ENCODE measurements around the gene SLC6A6.

Gene SLC6A6

DNA sequence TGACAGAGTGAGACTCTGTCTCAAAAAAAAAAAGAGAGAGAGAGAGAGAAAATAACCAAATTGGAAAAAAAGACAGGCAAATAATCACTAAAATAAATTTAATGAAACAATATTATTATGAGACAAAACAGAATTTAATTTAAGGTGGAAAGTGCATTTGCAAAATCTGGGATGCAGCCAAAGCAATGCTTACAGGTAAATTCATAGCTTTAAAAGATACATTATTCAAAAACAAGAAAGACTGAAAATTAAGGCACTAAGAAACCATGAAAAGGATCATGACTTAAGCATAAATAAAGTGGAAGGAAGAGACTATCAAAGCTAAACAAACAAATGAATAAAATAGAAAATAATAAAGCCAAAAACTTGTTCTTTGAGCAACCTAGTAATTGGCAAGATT, 100.1 kb downstream of the SLC6A6 start:
- no peak overlapping the region for H3K27ac ChIP-seq (ENCODE audit: low read length)
- no peaks in the 10 kb centered on the region for H3K4me1 ChIP-seq (ENCODE audit: control insufficient read depth, insufficient read depth, low read length)
- H3K27me3 ChIP-seq (ENCODE audit: control insufficient read depth in 1 of 2, insufficient read depth in 2 of 2, low read length in 2 of 2): no peaks in the 10 kb centered on the region
- no peaks in the 10 kb centered on the region for H3K36me3 ChIP-seq (ENCODE audit: control insufficient read depth in 2 of 2, insufficient read depth in 2 of 2, low read length in 2 of 2)
- no peak overlapping the region for H3K4me3 ChIP-seq (ENCODE audit: low read length in 2 of 2)
- H3K9me3 ChIP-seq (ENCODE audit: control insufficient read depth in 2 of 2, low read length in 2 of 2): peaks cover 4 to 13% of the 10 kb centered on the region in 2 donors
- H3K9ac ChIP-seq (ENCODE audit: low read length in 2 of 2): no peak overlapping the region

DNA sequence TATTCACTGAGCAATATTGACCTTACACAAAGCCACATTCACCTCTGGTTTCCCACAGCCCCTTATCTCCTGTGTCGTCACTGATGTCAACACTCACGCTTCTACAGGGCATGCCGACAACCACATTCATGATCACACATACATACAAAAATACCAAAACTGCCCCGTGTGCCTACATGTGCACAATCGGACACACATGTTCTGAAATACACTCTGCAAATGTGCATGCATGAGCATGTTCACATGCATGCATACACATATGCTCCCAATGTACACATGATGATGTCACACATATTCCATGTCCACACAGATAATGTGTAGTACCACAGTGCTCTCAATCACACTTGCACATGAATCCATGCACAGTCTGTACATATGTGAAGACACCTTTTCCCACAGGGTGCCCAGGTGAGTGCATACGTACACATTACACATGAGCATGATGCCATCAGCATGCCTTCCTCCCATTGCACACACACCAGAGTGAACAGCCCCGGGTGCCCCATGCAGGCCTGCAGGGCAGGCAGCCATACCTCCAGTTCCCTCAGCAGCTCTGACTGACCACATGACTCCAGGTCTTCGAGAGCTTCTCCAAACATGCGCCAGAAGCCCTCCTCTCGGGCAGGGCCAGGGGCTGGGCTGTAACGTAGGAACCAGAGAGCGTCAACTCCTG, 100.8 kb downstream of the SLC6A6 start:
- Histone ChIP-seq H3K4me3 (ENCODE audit: low read length in 2 of 2) (no peak overlapping the region), H3K9ac (ENCODE audit: low read length in 2 of 2) (no peak overlapping the region), H3K9me3 (ENCODE audit: control insufficient read depth in 2 of 2, low read length in 2 of 2) (peaks cover 4 to 13% of the 10 kb centered on the region in 2 donors), H3K27me3 (ENCODE audit: control insufficient read depth in 1 of 2, insufficient read depth in 2 of 2, low read length in 2 of 2) (peaks cover 0 to 2% of the 10 kb centered on the region in 2 donors), H3K27ac (ENCODE audit: low read length) (no peak overlapping the region), H3K36me3 (ENCODE audit: control insufficient read depth in 2 of 2, insufficient read depth in 2 of 2, low read length in 2 of 2) (no peaks in the 10 kb centered on the region), H3K4me1 (ENCODE audit: control insufficient read depth, insufficient read depth, low read length) (no peaks in the 10 kb centered on the region)

DNA sequence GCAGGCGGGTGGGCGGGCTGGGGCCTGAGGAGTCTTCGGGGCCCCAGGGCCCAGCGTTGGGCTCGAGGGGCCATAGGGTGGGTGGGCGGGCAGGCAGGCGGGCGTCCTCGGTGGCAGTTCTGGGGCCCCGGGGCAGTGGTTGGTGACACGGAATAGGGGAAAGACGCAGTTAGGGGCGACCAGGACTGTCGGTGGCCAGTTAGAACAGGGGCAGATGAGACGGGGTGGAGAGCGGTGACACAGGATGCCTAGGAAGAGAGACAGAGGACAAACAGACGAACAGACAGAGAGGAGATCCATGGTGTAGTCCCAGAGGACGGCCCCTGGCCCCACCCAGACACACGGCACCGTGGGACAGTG, 101.3 kb downstream of the SLC6A6 start:
- Histone ChIP-seq H3K9ac (ENCODE audit: low read length in 2 of 2) (no peak overlapping the region), H3K4me1 (ENCODE audit: control insufficient read depth, insufficient read depth, low read length) (no peaks in the 10 kb centered on the region), H3K27ac (ENCODE audit: low read length) (no peak overlapping the region), H3K27me3 (ENCODE audit: control insufficient read depth in 1 of 2, insufficient read depth in 2 of 2, low read length in 2 of 2) (peaks cover 0 to 2% of the 10 kb centered on the region in 2 donors), H3K9me3 (ENCODE audit: control insufficient read depth in 2 of 2, low read length in 2 of 2) (peaks cover 4 to 13% of the 10 kb centered on the region in 2 donors), H3K4me3 (ENCODE audit: low read length in 2 of 2) (no peak overlapping the region), H3K36me3 (ENCODE audit: control insufficient read depth in 2 of 2, insufficient read depth in 2 of 2, low read length in 2 of 2) (no peaks in the 10 kb centered on the region)

- no peaks in the 10 kb centered on the region for H3K36me3 ChIP-seq (ENCODE audit: control insufficient read depth in 2 of 2, insufficient read depth in 2 of 2, low read length in 2 of 2)
- no peak overlapping the region for H3K27ac ChIP-seq (ENCODE audit: low read length)
- H3K4me1 ChIP-seq (ENCODE audit: control insufficient read depth, insufficient read depth, low read length): peaks cover 5% of the 10 kb centered on the region
- H3K9me3 ChIP-seq (ENCODE audit: control insufficient read depth in 2 of 2, low read length in 2 of 2): peaks cover 4 to 13% of the 10 kb centered on the region in 2 donors
- H3K4me3 ChIP-seq (ENCODE audit: low read length in 2 of 2): no peak overlapping the region
- H3K9ac ChIP-seq (ENCODE audit: low read length in 2 of 2): no peak overlapping the region
- H3K27me3 ChIP-seq (ENCODE audit: control insufficient read depth in 1 of 2, insufficient read depth in 2 of 2, low read length in 2 of 2): peaks cover 0 to 2% of the 10 kb centered on the region in 2 donors
Measured at GRCh38 chr3:14505001-14505802, 102.8 kb downstream of the SLC6A6 start.

GRCh38 chr3:14505803-14506500, 103.5 kb downstream of the SLC6A6 start:
- peaks cover 5% of the 10 kb centered on the region for H3K4me1 ChIP-seq (ENCODE audit: control insufficient read depth, insufficient read depth, low read length)
- no peaks in the 10 kb centered on the region for H3K36me3 ChIP-seq (ENCODE audit: control insufficient read depth in 2 of 2, insufficient read depth in 2 of 2, low read length in 2 of 2)

GRCh38 chr3:14506626-14507304, 104.4 kb downstream of the SLC6A6 start:
- H3K9me3 ChIP-seq (ENCODE audit: control insufficient read depth in 2 of 2, low read length in 2 of 2): peaks cover 4 to 13% of the 10 kb centered on the region in 2 donors
- peaks cover 5% of the 10 kb centered on the region for H3K4me1 ChIP-seq (ENCODE audit: control insufficient read depth, insufficient read depth, low read length)
- H3K27me3 ChIP-seq (ENCODE audit: control insufficient read depth in 1 of 2, insufficient read depth in 2 of 2, low read length in 2 of 2): peaks cover 0 to 2% of the 10 kb centered on the region in 2 donors
- no peak overlapping the region for H3K4me3 ChIP-seq (ENCODE audit: low read length in 2 of 2)
- H3K9ac ChIP-seq (ENCODE audit: low read length in 2 of 2): no peak overlapping the region
- no peaks in the 10 kb centered on the region for H3K36me3 ChIP-seq (ENCODE audit: control insufficient read depth in 2 of 2, insufficient read depth in 2 of 2, low read length in 2 of 2)
- no peak overlapping the region for H3K27ac ChIP-seq (ENCODE audit: low read length)

More at GRCh38 chr3:14505803-14506500, 103.5 kb downstream of the SLC6A6 start:
- H3K27me3 ChIP-seq (ENCODE audit: control insufficient read depth in 1 of 2, insufficient read depth in 2 of 2, low read length in 2 of 2): peaks cover 0 to 2% of the 10 kb centered on the region in 2 donors
- H3K27ac ChIP-seq (ENCODE audit: low read length): no peak overlapping the region
- no peak overlapping the region for H3K9ac ChIP-seq (ENCODE audit: low read length in 2 of 2)
- no peak overlapping the region for H3K4me3 ChIP-seq (ENCODE audit: low read length in 2 of 2)
- H3K9me3 ChIP-seq (ENCODE audit: control insufficient read depth in 2 of 2, low read length in 2 of 2): peaks cover 4 to 13% of the 10 kb centered on the region in 2 donors

- no peak overlapping the region for H3K27ac ChIP-seq (ENCODE audit: low read length)
- H3K36me3 ChIP-seq (ENCODE audit: control insufficient read depth in 2 of 2, insufficient read depth in 2 of 2, low read length in 2 of 2): no peaks in the 10 kb centered on the region
- peaks cover 5% of the 10 kb centered on the region for H3K4me1 ChIP-seq (ENCODE audit: control insufficient read depth, insufficient read depth, low read length)
- peaks cover 0 to 2% of the 10 kb centered on the region in 2 donors for H3K27me3 ChIP-seq (ENCODE audit: control insufficient read depth in 1 of 2, insufficient read depth in 2 of 2, low read length in 2 of 2)
- peaks cover 4 to 11% of the 10 kb centered on the region in 2 donors for H3K9me3 ChIP-seq (ENCODE audit: control insufficient read depth in 2 of 2, low read length in 2 of 2)
- H3K9ac ChIP-seq (ENCODE audit: low read length in 2 of 2): no peak overlapping the region
- H3K4me3 ChIP-seq (ENCODE audit: low read length in 2 of 2): no peak overlapping the region
Measured at GRCh38 chr3:14507305-14507741, 104.9 kb downstream of the SLC6A6 start.

GRCh38 chr3:14507757-14508504, 105.5 kb downstream of the SLC6A6 start:
- Histone ChIP-seq H3K4me3 (ENCODE audit: low read length in 2 of 2) (no peak overlapping the region), H3K9ac (ENCODE audit: low read length in 2 of 2) (no peak overlapping the region), H3K4me1 (ENCODE audit: control insufficient read depth, insufficient read depth, low read length) (peaks cover 5% of the 10 kb centered on the region), H3K27ac (ENCODE audit: low read length) (no peak overlapping the region), H3K27me3 (ENCODE audit: control insufficient read depth in 1 of 2, insufficient read depth in 2 of 2, low read length in 2 of 2) (peaks cover 0 to 2% of the 10 kb centered on the region in 2 donors), H3K36me3 (ENCODE audit: control insufficient read depth in 2 of 2, insufficient read depth in 2 of 2, low read length in 2 of 2) (no peaks in the 10 kb centered on the region), H3K9me3 (ENCODE audit: control insufficient read depth in 2 of 2, low read length in 2 of 2) (peaks cover 3 to 5% of the 10 kb centered on the region in 2 donors)

DNA sequence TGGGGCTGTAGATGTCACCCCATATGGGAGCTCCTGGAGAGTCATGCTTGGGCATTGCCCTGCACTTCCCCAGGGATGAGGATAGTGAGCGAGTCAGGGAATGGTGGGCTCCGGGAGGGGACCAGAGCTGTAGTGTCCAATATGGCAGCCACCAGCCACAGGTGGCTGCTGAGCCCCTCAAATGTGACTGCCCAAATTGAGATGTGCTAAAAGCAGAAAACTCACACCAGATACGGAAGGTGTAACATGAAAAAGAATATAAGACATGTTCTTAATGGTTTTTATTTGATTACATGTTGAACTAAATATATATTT, 106.1 kb downstream of the SLC6A6 start:
- H3K27me3 ChIP-seq (ENCODE audit: control insufficient read depth in 1 of 2, insufficient read depth in 2 of 2, low read length in 2 of 2): peaks cover 0 to 2% of the 10 kb centered on the region in 2 donors
- H3K9me3 ChIP-seq (ENCODE audit: control insufficient read depth in 2 of 2, low read length in 2 of 2): no peaks in the 10 kb centered on the region
- no peaks in the 10 kb centered on the region for H3K36me3 ChIP-seq (ENCODE audit: control insufficient read depth in 2 of 2, insufficient read depth in 2 of 2, low read length in 2 of 2)
- H3K9ac ChIP-seq (ENCODE audit: low read length in 2 of 2): no peak overlapping the region
- H3K4me3 ChIP-seq (ENCODE audit: low read length in 2 of 2): no peak overlapping the region
- no peak overlapping the region for H3K27ac ChIP-seq (ENCODE audit: low read length)
- peaks cover 5% of the 10 kb centered on the region for H3K4me1 ChIP-seq (ENCODE audit: control insufficient read depth, insufficient read depth, low read length)

All from stomach smooth muscle (tissue), 2 donors.